Upper lobe of left lung (tissue), 6 donors: Measurements from ENCODE around the gene SLC25A26. TPM values are rescaled to one million over a fixed set of nuclear protein-coding genes. Genes with fewer than 3 reads are reported as not detected.
"Not testable (repeated sequence)": the region's sequence is repeated elsewhere in the genome, so short reads cannot be mapped to it uniquely, and the experiment has no call there.

Source experiments
- ATAC-seq, 2 donors: fragments of 200-7000 bp; cut with Tn5 transposase; one replicate each; pipeline ENCODE4 v1.9.1; 2022; ENCODE audit warnings: mild to moderate bottlenecking in 2 of 2, moderate library complexity in 2 of 2; ENCODE audit not compliant: low FRiP score in 2 of 2
- DNase-seq, 2 donors: peaks; one replicate each; pipeline ENCODE4 v3.0.0-alpha.2; 2019 to 2020
- H3K27ac ChIP-seq, 4 donors: fragments of 200-600 bp; sonication (generic); one replicate each; pipeline ENCODE4 v1.5.1; 2016 to 2019
- H3K27me3 ChIP-seq, 4 donors: fragments of 200-600 bp; sonication (generic); one replicate each; pipeline ENCODE4 v1.5.1; 2017 to 2019
- H3K36me3 ChIP-seq, 4 donors: fragments of 200-600 bp; sonication (generic); one replicate each; pipeline ENCODE4 v1.5.1; 2016 to 2019
- H3K4me1 ChIP-seq, 4 donors: fragments of 200-600 bp; sonication (generic); one replicate each; pipeline ENCODE4 v1.5.1; 2018 to 2019
- H3K4me3 ChIP-seq, 4 donors: fragments of 200-600 bp; sonication (generic); one replicate each; pipeline ENCODE4 v1.5.1; 2017 to 2019; ENCODE audit warnings: mild to moderate bottlenecking in 2 of 4, moderate library complexity in 1 of 4
- H3K9me3 ChIP-seq, 4 donors: fragments of 200-600 bp; sonication (generic); one replicate each; pipeline ENCODE4 v1.5.1; 2018 to 2019
- CTCF ChIP-seq, 6 experiments: fragments of 450-650 bp in 4 of 6; fragments of 200-600 bp in 2 of 6; sonication (generic) in 2 of 6; IDR thresholded peaks; one replicate each; pipeline ENCODE4 v1.5.1; 2016 to 2019; ENCODE audit warnings: antibody characterized with exemption in 6 of 6
- EP300 ChIP-seq, 4 donors: sonication (generic); formaldehyde crosslinking; IDR thresholded peaks; one replicate each; pipeline ENCODE4 v1.5.1; 2017; ENCODE audit warnings: antibody characterized with exemption in 4 of 4, control low read depth in 2 of 4
- POLR2A ChIP-seq, 4 donors: fragments of 450-650 bp; IDR thresholded peaks; one replicate each; pipeline ENCODE4 v1.5.1; 2016 to 2017; ENCODE audit warnings: antibody characterized with exemption in 4 of 4, mild to moderate bottlenecking in 2 of 4
- POLR2AphosphoS5 ChIP-seq, 2 donors: sonication (generic); formaldehyde crosslinking; IDR thresholded peaks; one replicate each; pipeline ENCODE4 v1.5.1; 2017; ENCODE audit warnings: antibody characterized with exemption in 2 of 2
- WGBS, 2 donors: methylation state at CpG; one replicate each; pipeline ENCODE4 v1.1.5; 2017 to 2018; 5-methylcytosine and 5-hydroxymethylcytosine counted together
- total RNA-seq, 6 donors: library from RNA; depleted of rRNA in 4 of 6; stranded (reverse); fragments of >200 nt in 4 of 6; gene quantifications; one replicate each; pipeline versions ENCODE4 v1.1.0 to v1.2.1, GENCODE V29; 2016 to 2021
- donor health status: DM: no; HTN: no; CAD: no; lungs with moderate emphysema.
- donor health status: DM: no; HTN: yes; CAD: no; lungs with severe emphysema.

The SLC25A26 gene
- total RNA-seq, 6 donors from 2014 or later = 8.4 to 18.8 (median 17.0) TPM

GRCh38 chr3:66304293-66304692 lies 83.5 kb downstream of the SLC25A26 start:
- no peaks in the 10 kb centered on the region for H3K9me3 ChIP-seq
- H3K27ac ChIP-seq = peak overlapping the region in 2 of 4 donors; percentile 46 to 72
- DNase-seq = no peak
- no peaks in the 10 kb centered on the region for H3K36me3 ChIP-seq
- 81 to 83% methylated on average over 3 of the region's 3 CpGs for WGBS, 2 donors
- H3K4me1 ChIP-seq = no peaks in the 10 kb centered on the region
- no peak overlapping the region for H3K4me3 ChIP-seq
- TF ChIP-seq POLR2AphosphoS5 (IDR thresholded peaks at IDR 0.05) = no peak
- TF ChIP-seq EP300 (IDR thresholded peaks at IDR 0.05) = no peak
- TF ChIP-seq POLR2A (IDR thresholded peaks at IDR 0.05) = no peak
- TF ChIP-seq CTCF (IDR thresholded peaks at IDR 0.05) = no peak
- H3K27me3 ChIP-seq = no peaks in the 10 kb centered on the region
- ATAC-seq = no peak

GRCh38 chr3:66306086-66306485 lies 85.3 kb downstream of the SLC25A26 start:
- H3K27ac ChIP-seq, H3K4me3 ChIP-seq, ATAC-seq, DNase-seq, H3K27me3 ChIP-seq, H3K36me3 ChIP-seq, H3K4me1 ChIP-seq, H3K9me3 ChIP-seq: not testable (repeated sequence)
- WGBS, 2 donors = 95 to 96% methylated on average over 7 of the region's 7 CpGs

- not testable (repeated sequence) for H3K27ac ChIP-seq
- WGBS, 2 donors = 58 to 74% methylated on average over 4 of the region's 4 CpGs
Observed at GRCh38 chr3:66306991-66307390, 86.2 kb downstream of the SLC25A26 start.

GRCh38 chr3:66312039-66312438 lies 91.2 kb downstream of the SLC25A26 start:
- DNase-seq (peak in 1 of 2 donors; percentile 25), ATAC-seq (no peak)
- 67 to 75% methylated on average over 1 to 4 of the region's 4 CpGs for WGBS, 2 donors
- TF ChIP-seq POLR2A (IDR thresholded peaks at IDR 0.05) (no peak), POLR2AphosphoS5 (IDR thresholded peaks at IDR 0.05) (no peak), CTCF (IDR thresholded peaks at IDR 0.05) (no peak), EP300 (IDR thresholded peaks at IDR 0.05) (no peak)
- H3K9me3 ChIP-seq = no peaks in the 10 kb centered on the region
- no peaks in the 10 kb centered on the region for H3K4me1 ChIP-seq
- no peak overlapping the region for H3K27ac ChIP-seq
- H3K4me3 ChIP-seq = no peak overlapping the region
- no peaks in the 10 kb centered on the region for H3K36me3 ChIP-seq
- H3K27me3 ChIP-seq = no peaks in the 10 kb centered on the region

More at GRCh38 chr3:66306991-66307390, 86.2 kb downstream of the SLC25A26 start:
- not testable (repeated sequence) for DNase-seq, H3K4me3 ChIP-seq, H3K27me3 ChIP-seq, H3K4me1 ChIP-seq, H3K36me3 ChIP-seq, H3K9me3 ChIP-seq, ATAC-seq

GRCh38 chr3:66314455-66314854 lies 93.7 kb downstream of the SLC25A26 start:
- no peak overlapping the region for H3K4me3 ChIP-seq
- H3K4me1 ChIP-seq = no peaks in the 10 kb centered on the region
- 64 to 70% methylated on average over 6 of the region's 6 CpGs for WGBS, 2 donors
- no peaks in the 10 kb centered on the region for H3K27me3 ChIP-seq
- no peaks in the 10 kb centered on the region for H3K9me3 ChIP-seq
- ATAC-seq (no peak), DNase-seq (no peak)
- H3K36me3 ChIP-seq = no peaks in the 10 kb centered on the region
- no peak for TF ChIP-seq POLR2A (IDR thresholded peaks at IDR 0.05)
- TF ChIP-seq EP300 (IDR thresholded peaks at IDR 0.05) = no peak
- no peak for TF ChIP-seq CTCF (IDR thresholded peaks at IDR 0.05)
- TF ChIP-seq POLR2AphosphoS5 (IDR thresholded peaks at IDR 0.05) = no peak
- H3K27ac ChIP-seq = peak overlapping the region in 1 of 4 donors; percentile 27

- Histone ChIP-seq H3K4me3 (no peak overlapping the region), H3K9me3 (no peaks in the 10 kb centered on the region), H3K27ac (no peak overlapping the region), H3K4me1 (no peaks in the 10 kb centered on the region), H3K36me3 (no peaks in the 10 kb centered on the region), H3K27me3 (no peaks in the 10 kb centered on the region)
- DNase-seq = no peak
- TF ChIP-seq POLR2AphosphoS5 (IDR thresholded peaks at IDR 0.05) = no peak
- no peak for TF ChIP-seq EP300 (IDR thresholded peaks at IDR 0.05)
- no peak for TF ChIP-seq POLR2A (IDR thresholded peaks at IDR 0.05)
- TF ChIP-seq CTCF (IDR thresholded peaks at IDR 0.05) = no peak
- ATAC-seq = no peak
- 58 to 88% methylated on average over 4 to 7 of the region's 7 CpGs for WGBS, 2 donors
Observed at GRCh38 chr3:66317750-66318376, 97.1 kb downstream of the SLC25A26 start.
